H1 (cell line): ENCODE data around the gene KRTAP4-5. TPM values are rescaled to one million over a fixed set of nuclear protein-coding genes. Genes with fewer than 3 reads are reported as not detected.

Source experiments
- CHD7 ChIP-seq: fragments of 300-600 bp; sonication (generic); IDR thresholded peaks from 2 replicates; pipeline ENCODE4 v1.7.1; 2012; ENCODE audit warnings: low read length, moderate library complexity, mild to moderate bottlenecking, inconsistent platforms; ENCODE audit not compliant: insufficient replicate concordance
- RBBP5 ChIP-seq: IDR thresholded peaks from 2 replicates; pipeline ENCODE4 v1.7.1; 2012; ENCODE audit warnings: low read depth, mild to moderate bottlenecking, inconsistent platforms, low read length, moderate library complexity, borderline replicate concordance
- SIX5 ChIP-seq: IDR thresholded peaks from 2 replicates; pipeline ENCODE4 v1.6.1; 2011; ENCODE audit warnings: mild to moderate bottlenecking, low read depth, low read length
- polyA plus RNA-seq, 7 experiments: library from polyadenylated mRNA; depleted of rRNA in 3 of 7; stranded (reverse) in 5 of 7; unstranded in 2 of 7; fragments of >200 nt in 5 of 7; fragments of 200-250 nt in 2 of 7; gene quantifications; 1 replicate in 5 of 7; 2 replicates in 1 of 7; 4 replicates in 1 of 7; pipeline versions ENCODE4 v1.2.1 to v1.2.3, GENCODE V29; 2011 to 2013; ENCODE audit warnings: missing spikeins in 2 of 7, mixed read lengths in 2 of 7
- total RNA-seq: library from RNA; stranded (reverse); fragmentation: NEBNext Ultra II Directional; extraction: Animal tissue kit (Norgen Biotek cat#: 25700); gene quantifications from 2 replicates; pipeline ENCODE4 v1.2.1, GENCODE V29; 2021

The KRTAP4-5 gene
- total and polyA plus RNA-seq, 2 of the 8 experiments (the other 6 are each of a cell fraction or from before 2014, with no cell fraction given): not detected

GRCh38 chr17:41141361-41141760 lies 8.3 kb downstream of the KRTAP4-5 start (continued):
- no peak for TF ChIP-seq CHD7
- no peak for TF ChIP-seq RBBP5
- no peak for TF ChIP-seq SIX5
- TF ChIP-seq, all 59 proteins: peak for 0
